H9 (cell line): ENCODE data around the gene NCAM2. TPM values are rescaled to one million over a fixed set of nuclear protein-coding genes. Genes with fewer than 3 reads are reported as not detected.

ENCODE experiments used
- DNase-seq: peaks from one replicate; pipeline ENCODE4 v3.0.0-alpha.2; 2017
- H2AFZ ChIP-seq: one replicate; pipeline ENCODE4 v1.6.1; 2013; ENCODE audit warnings: mild to moderate bottlenecking, low read length, control low read depth, moderate library complexity
- H2AK5ac ChIP-seq: 2 replicates; pipeline ENCODE4 v1.6.1; 2013; ENCODE audit warnings: low read length, control low read depth, mixed read lengths; ENCODE audit not compliant: insufficient read length
- H2BK120ac ChIP-seq: one replicate; pipeline ENCODE4 v1.6.1; 2013; ENCODE audit warnings: low read depth, mild to moderate bottlenecking, low read length, control low read depth, inconsistent platforms; ENCODE audit not compliant: poor library complexity, severe bottlenecking
- H2BK12ac ChIP-seq: 2 replicates; pipeline ENCODE4 v1.6.1; 2013; ENCODE audit warnings: low read length, control low read depth, mixed read lengths, low read depth; ENCODE audit not compliant: insufficient read length
- H2BK15ac ChIP-seq: 2 replicates; pipeline ENCODE4 v1.6.1; 2013; ENCODE audit warnings: low read depth, low read length, control low read depth
- H2BK20ac ChIP-seq: one replicate; pipeline ENCODE4 v1.6.1; 2013; ENCODE audit warnings: low read depth, mild to moderate bottlenecking, low read length, control low read depth, inconsistent platforms; ENCODE audit not compliant: poor library complexity, severe bottlenecking
- H2BK5ac ChIP-seq: 2 replicates; pipeline ENCODE4 v1.6.1; 2013; ENCODE audit warnings: low read length, control low read depth, mixed read lengths; ENCODE audit not compliant: insufficient read length
- H3K14ac ChIP-seq: 2 replicates; pipeline ENCODE4 v1.6.1; 2013; ENCODE audit warnings: low read length, control low read depth; ENCODE audit not compliant: insufficient read depth
- H3K18ac ChIP-seq: 2 replicates; pipeline ENCODE4 v1.6.1; 2013; ENCODE audit warnings: low read depth, mild to moderate bottlenecking, mixed read lengths, low read length, control low read depth; ENCODE audit not compliant: insufficient read length
- H3K23ac ChIP-seq: 2 replicates; pipeline ENCODE4 v1.6.1; 2013; ENCODE audit warnings: low read length, control low read depth, mixed read lengths, low read depth; ENCODE audit not compliant: insufficient read length
- H3K23me2 ChIP-seq: 2 replicates; pipeline ENCODE4 v1.6.1; 2013; ENCODE audit warnings: low read depth, mild to moderate bottlenecking, mixed read lengths, low read length, control low read depth; ENCODE audit not compliant: insufficient read length, poor library complexity, severe bottlenecking
- H3K27ac ChIP-seq: 2 replicates; pipeline ENCODE4 v1.5.1; 2013; ENCODE audit warnings: low read length, control low read depth, mixed read lengths, low read depth; ENCODE audit not compliant: insufficient read length
- H3K27me3 ChIP-seq: 2 replicates; pipeline ENCODE4 v1.6.1; 2013; ENCODE audit warnings: low read length, control low read depth, inconsistent platforms; ENCODE audit not compliant: insufficient read depth
- H3K4ac ChIP-seq: 2 replicates; pipeline ENCODE4 v1.6.1; 2013; ENCODE audit warnings: low read depth, mild to moderate bottlenecking, control low read depth, inconsistent platforms, low read length, moderate library complexity
- H3K4me1 ChIP-seq: 2 replicates; pipeline ENCODE4 v1.6.1; 2013; ENCODE audit warnings: low read length, control low read depth, inconsistent platforms; ENCODE audit not compliant: insufficient read depth
- H3K4me2 ChIP-seq: 2 replicates; pipeline ENCODE4 v1.6.1; 2013; ENCODE audit warnings: low read length, control low read depth, mixed read lengths; ENCODE audit not compliant: insufficient read length, insufficient read depth
- H3K56ac ChIP-seq: 2 replicates; pipeline ENCODE4 v1.6.1; 2013; ENCODE audit warnings: low read depth, mild to moderate bottlenecking, mixed read lengths, low read length, control low read depth; ENCODE audit not compliant: insufficient read length
- H3K79me1 ChIP-seq: 2 replicates; pipeline ENCODE4 v1.6.1; 2013; ENCODE audit warnings: low read depth, mild to moderate bottlenecking, moderate library complexity, low read length, control low read depth, inconsistent platforms; ENCODE audit not compliant: insufficient read depth, poor library complexity, severe bottlenecking
- H3K79me2 ChIP-seq: 2 replicates; pipeline ENCODE4 v1.6.1; 2013; ENCODE audit warnings: low read length, control low read depth, inconsistent platforms; ENCODE audit not compliant: insufficient read depth
- H3K9ac ChIP-seq: 2 replicates; pipeline ENCODE4 v1.6.1; 2013; ENCODE audit warnings: low read length, control low read depth, mixed read lengths; ENCODE audit not compliant: insufficient read length; ENCODE audit errors: extremely low read depth
- H3K9me3 ChIP-seq: one replicate; pipeline ENCODE4 v1.6.1; 2013; ENCODE audit warnings: low read depth, low read length, inconsistent platforms; ENCODE audit not compliant: control insufficient read depth
- H3T11ph ChIP-seq: one replicate; pipeline ENCODE4 v1.6.1; 2013; ENCODE audit warnings: mild to moderate bottlenecking, low read length, control low read depth, inconsistent platforms
- H4K20me1 ChIP-seq: one replicate; pipeline ENCODE4 v1.6.1; 2013; ENCODE audit not compliant: control insufficient read depth, insufficient read length, insufficient read depth
- H4K5ac ChIP-seq: 2 replicates; pipeline ENCODE4 v1.6.1; 2013; ENCODE audit warnings: low read depth, mild to moderate bottlenecking, mixed read lengths, low read length, control low read depth; ENCODE audit not compliant: insufficient read length
- H4K8ac ChIP-seq: replicated peaks from 2 replicates; pipeline ENCODE4 v1.6.1; 2013; ENCODE audit warnings: low read length, control low read depth, mixed read lengths, low read depth; ENCODE audit not compliant: insufficient read length
- H4K91ac ChIP-seq: 2 replicates; pipeline ENCODE4 v1.6.1; 2013; ENCODE audit warnings: low read depth, mild to moderate bottlenecking, moderate library complexity, mixed read lengths, low read length, control low read depth; ENCODE audit not compliant: insufficient read length
- H3K27ac Mint-ChIP-seq, 3 experiments: 2 replicates in 2 of 3; 3 replicates in 1 of 3; pipeline ENCODE4 v1.8.0; 2020 to 2021; ENCODE audit warnings: mixed read lengths in 3 of 3, mild to moderate bottlenecking in 1 of 3, moderate library complexity in 1 of 3
- H3K27me3 Mint-ChIP-seq: 2 replicates; pipeline ENCODE4 v1.8.0; 2021; ENCODE audit warnings: low read depth, mild to moderate bottlenecking, moderate library complexity, mixed read lengths
- H3K36me3 Mint-ChIP-seq, 3 experiments: 2 replicates in 2 of 3; 3 replicates in 1 of 3; pipeline ENCODE4 v1.8.0; 2020 to 2021; ENCODE audit warnings: low read depth in 3 of 3, mixed read lengths in 3 of 3; ENCODE audit not compliant: insufficient read depth in 1 of 3
- H3K4me1 Mint-ChIP-seq, 2 experiments: 2 replicates each; pipeline ENCODE4 v1.8.0; 2020; ENCODE audit warnings: mixed read lengths in 2 of 2
- H3K4me3 Mint-ChIP-seq, 2 experiments: 2 replicates in 1 of 2; 3 replicates in 1 of 2; pipeline ENCODE4 v1.8.0; 2020 to 2021; ENCODE audit warnings: mild to moderate bottlenecking in 2 of 2, mixed read lengths in 2 of 2, moderate library complexity in 1 of 2
- H3K9me3 Mint-ChIP-seq, 2 experiments: 2 replicates in 1 of 2; 3 replicates in 1 of 2; pipeline ENCODE4 v1.8.0; 2020; ENCODE audit warnings: mild to moderate bottlenecking in 2 of 2, mixed read lengths in 2 of 2, moderate library complexity in 1 of 2
- CTCF ChIP-seq: fragments of 200-600 bp; sonication (generic); conservative IDR thresholded peaks from 3 replicates; pipeline ENCODE4 v1.8.0; 2021; ENCODE audit warnings: antibody characterized with exemption, mild to moderate bottlenecking
- WGBS: extraction: QIAGEN DNeasy Blood & Tissue Kit; methylation state at CpG from one replicate; pipeline ENCODE4 v1.1.7; 2013; ENCODE audit warnings: missing lambda C conversion rate, low lambda C conversion rate, mixed read lengths; ENCODE audit not compliant: insufficient read length; ENCODE audit errors: extremely low coverage; 5-methylcytosine and 5-hydroxymethylcytosine counted together
- total RNA-seq: library from RNA; stranded (reverse); gene quantifications from 2 replicates; pipeline ENCODE4 v1.2.1, GENCODE V29; 2021

Gene NCAM2
- total RNA-seq, 1 experiment from 2014 or later, result 2.2 TPM

GRCh38 chr21:21457077-21457476 is 458.9 kb downstream of the NCAM2 start:
- WGBS, result no CpG with 5 or more reads among the region's 8 CpGs
- H3K4me1 ChIP-seq, result no peaks in the 10 kb centered on the region

More at GRCh38 chr21:21457077-21457476, 458.9 kb downstream of the NCAM2 start:
- no peaks in the 10 kb centered on the region for H3K79me1 ChIP-seq
- no peaks in the 10 kb centered on the region for H3K79me2 ChIP-seq
- H2BK15ac ChIP-seq, result no peak overlapping the region
- no peaks in the 10 kb centered on the region for H4K20me1 ChIP-seq
- DNase-seq, result no peak
- H3K9me3 ChIP-seq, result no peaks in the 10 kb centered on the region
- H4K91ac ChIP-seq, result no peak overlapping the region
- no peak overlapping the region for H4K5ac ChIP-seq
- H3K4ac ChIP-seq, result no peak overlapping the region
- no peak overlapping the region for H3K14ac ChIP-seq
- H3K23ac ChIP-seq, result no peak overlapping the region
- no peak overlapping the region for H3K27ac ChIP-seq
- no peak overlapping the region for H4K8ac ChIP-seq
- no peak overlapping the region for H2BK120ac ChIP-seq
- H3K23me2 ChIP-seq, result no peaks in the 10 kb centered on the region
- no peak overlapping the region for H2BK12ac ChIP-seq
- Mint-ChIP-seq H3K27ac (no peak overlapping the region), H3K4me1 (no peaks in the 10 kb centered on the region), H3K36me3 (no peaks in the 10 kb centered on the region), H3K27me3 (no peaks in the 10 kb centered on the region), H3K4me3 (no peak overlapping the region), H3K9me3 (no peaks in the 10 kb centered on the region; a peak in 1 of 5 replicates)
- H3T11ph ChIP-seq, result no peak overlapping the region
- no peak overlapping the region for H3K56ac ChIP-seq
- TF ChIP-seq CTCF, result no peak
- H3K18ac ChIP-seq, result no peak overlapping the region
- no peak overlapping the region for H2BK5ac ChIP-seq
- H2AK5ac ChIP-seq, result no peak overlapping the region
- no peak overlapping the region for H3K9ac ChIP-seq
- H3K4me2 ChIP-seq, result no peak overlapping the region
- H2AFZ ChIP-seq, result no peak overlapping the region
- H2BK20ac ChIP-seq, result no peak overlapping the region
- no peaks in the 10 kb centered on the region for H3K27me3 ChIP-seq
